Panc1 (cell line): ENCODE data around the gene PPP3R2. TPM values are rescaled to one million over a fixed set of nuclear protein-coding genes. Genes with fewer than 3 reads are reported as not detected.

ENCODE experiments used
- ATAC-seq: fragments of 200-7000 bp; cut with Tn5 transposase; 2 replicates; pipeline ENCODE4 v1.9.1; 2020; ENCODE audit warnings: mild to moderate bottlenecking, moderate library complexity
- BruUV-seq: library from RNA; stranded (reverse); fragments of 400-500 nt; replicated peaks from 2 replicates; lab custom pipeline; 2021; lab: Mats Ljungman, UMichigan
- CTCF ChIA-PET: fragments of 300-600 bp; sonication (Branson Sonifier 250); formaldehyde crosslinking; loops from one replicate; lab custom pipeline; 2022; ENCODE audit warnings: antibody characterized with exemption; lab: Charles Lee
- POLR2A ChIA-PET: fragments of 300-600 bp; sonication (Branson Sonifier 250); formaldehyde crosslinking; loops from one replicate; lab custom pipeline; 2022; ENCODE audit warnings: antibody characterized with exemption; lab: Charles Lee
- DNase-seq: peaks from one replicate; pipeline ENCODE4 v3.0.0-alpha.2; 2010; ENCODE audit warnings: low read depth, low spot score
- H3K27ac ChIP-seq: 2 replicates; pipeline ENCODE4 v1.5.1; 2011; ENCODE audit warnings: mild to moderate bottlenecking, low read length, inconsistent platforms
- H3K27me3 ChIP-seq: fragments of 200-500 bp; sonication (Bioruptor generic); 2 replicates; pipeline ENCODE4 v1.6.0; 2014; ENCODE audit warnings: low read length, inconsistent platforms; ENCODE audit not compliant: control insufficient read depth, insufficient read depth
- H3K36me3 ChIP-seq: fragments of 200-500 bp; sonication (Bioruptor generic); 2 replicates; pipeline ENCODE4 v1.5.1; 2014; ENCODE audit warnings: inconsistent platforms, mild to moderate bottlenecking, low read length, moderate library complexity; ENCODE audit not compliant: control insufficient read depth, insufficient read depth
- H3K4me1 ChIP-seq: 2 replicates; pipeline ENCODE4 v1.5.1; 2011; ENCODE audit warnings: inconsistent platforms, mild to moderate bottlenecking, low read length, moderate library complexity; ENCODE audit not compliant: control insufficient read depth, insufficient read depth
- H3K4me3 ChIP-seq, 2 experiments: 2 replicates each; pipeline ENCODE4 v1.5.1; 2011 to 2012; ENCODE audit warnings: low read depth in 2 of 2, low read length in 2 of 2, mild to moderate bottlenecking in 2 of 2, inconsistent platforms in 1 of 2, moderate library complexity in 1 of 2
- H3K9me3 ChIP-seq: fragments of 200-500 bp; sonication (Bioruptor generic); 2 replicates; pipeline ENCODE4 v1.5.1; 2014; ENCODE audit warnings: low read depth, mild to moderate bottlenecking, inconsistent platforms, low read length, moderate library complexity; ENCODE audit not compliant: control insufficient read depth, insufficient read depth
- POLR2AphosphoS5 ChIP-seq: IDR thresholded peaks from 2 replicates; pipeline ENCODE4 v1.6.1; 2012; ENCODE audit warnings: mild to moderate bottlenecking, low read depth, low read length, moderate library complexity
- SIN3A ChIP-seq: IDR thresholded peaks from 2 replicates; pipeline ENCODE4 v1.6.1; 2012; ENCODE audit warnings: low read depth, mild to moderate bottlenecking, low read length, moderate library complexity, borderline replicate concordance; ENCODE audit not compliant: insufficient read depth
- TCF7L2 ChIP-seq: IDR thresholded peaks from 2 replicates; pipeline ENCODE4 v1.6.1; 2011; ENCODE audit warnings: mild to moderate bottlenecking, low read depth, low read length, inconsistent platforms
- in situ Hi-C: cut with HindIII; loops from 2 replicates; pipeline ENCODE4 v1.10.0; 2016; ENCODE audit warnings: low sequenced_read_pairs, low pct_unique_long_range_greater_than_20kb
- intact Hi-C: fragments of 100-400 bp; cut with micrococcal nuclease; formaldehyde crosslinking; loops from one replicate; pipeline ENCODE4 v1.10.0; 2022; ENCODE audit not compliant: unreplicated experiment
- total RNA-seq: library from RNA; stranded (reverse); gene quantifications from one replicate; pipeline ENCODE4 v1.2.1, GENCODE V29; 2021; ENCODE audit not compliant: unreplicated experiment
- TF ChIP-seq, protein P1 (sequence below), 2 experiments: IDR thresholded peaks; 2 replicates each; pipeline ENCODE4 v1.6.1; 2011 to 2012; ENCODE audit warnings: low read depth in 2 of 2, control low read depth in 1 of 2, low read length in 1 of 2, mild to moderate bottlenecking in 1 of 2, moderate library complexity in 1 of 2; ENCODE audit not compliant: insufficient read depth in 1 of 2
- TF ChIP-seq, protein P2 (sequence below): fragments of 450-650 bp; IDR thresholded peaks from 2 replicates; pipeline ENCODE4 v1.5.1; 2017; ENCODE audit warnings: mild to moderate bottlenecking

PPP3R2 gene
- total RNA-seq, 1 experiment from 2014 or later: not detected

DNA sequence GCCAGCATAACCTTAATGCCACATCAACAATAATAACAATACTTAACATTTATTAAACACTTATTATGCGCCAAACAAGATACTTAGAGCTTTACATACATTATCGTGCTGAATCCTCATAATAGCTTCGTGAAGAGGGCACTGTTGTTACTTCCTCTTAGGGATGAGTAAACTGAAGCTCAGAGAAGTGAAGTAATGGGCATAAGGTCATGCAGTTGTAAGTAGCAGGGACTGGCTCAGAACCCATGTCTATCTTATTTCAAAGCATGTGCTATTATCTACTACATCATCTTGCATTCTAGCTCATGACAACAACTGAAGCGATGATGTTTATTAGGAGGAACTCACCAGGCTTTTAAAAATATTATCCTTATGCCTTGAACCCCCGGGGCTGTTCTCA lies 34.9 kb upstream of the PPP3R2 start:
- no TSS peak for BruUV-seq
- DNase-seq (no peak), ATAC-seq (no peak)
- TF ChIP-seq, protein P1, sequence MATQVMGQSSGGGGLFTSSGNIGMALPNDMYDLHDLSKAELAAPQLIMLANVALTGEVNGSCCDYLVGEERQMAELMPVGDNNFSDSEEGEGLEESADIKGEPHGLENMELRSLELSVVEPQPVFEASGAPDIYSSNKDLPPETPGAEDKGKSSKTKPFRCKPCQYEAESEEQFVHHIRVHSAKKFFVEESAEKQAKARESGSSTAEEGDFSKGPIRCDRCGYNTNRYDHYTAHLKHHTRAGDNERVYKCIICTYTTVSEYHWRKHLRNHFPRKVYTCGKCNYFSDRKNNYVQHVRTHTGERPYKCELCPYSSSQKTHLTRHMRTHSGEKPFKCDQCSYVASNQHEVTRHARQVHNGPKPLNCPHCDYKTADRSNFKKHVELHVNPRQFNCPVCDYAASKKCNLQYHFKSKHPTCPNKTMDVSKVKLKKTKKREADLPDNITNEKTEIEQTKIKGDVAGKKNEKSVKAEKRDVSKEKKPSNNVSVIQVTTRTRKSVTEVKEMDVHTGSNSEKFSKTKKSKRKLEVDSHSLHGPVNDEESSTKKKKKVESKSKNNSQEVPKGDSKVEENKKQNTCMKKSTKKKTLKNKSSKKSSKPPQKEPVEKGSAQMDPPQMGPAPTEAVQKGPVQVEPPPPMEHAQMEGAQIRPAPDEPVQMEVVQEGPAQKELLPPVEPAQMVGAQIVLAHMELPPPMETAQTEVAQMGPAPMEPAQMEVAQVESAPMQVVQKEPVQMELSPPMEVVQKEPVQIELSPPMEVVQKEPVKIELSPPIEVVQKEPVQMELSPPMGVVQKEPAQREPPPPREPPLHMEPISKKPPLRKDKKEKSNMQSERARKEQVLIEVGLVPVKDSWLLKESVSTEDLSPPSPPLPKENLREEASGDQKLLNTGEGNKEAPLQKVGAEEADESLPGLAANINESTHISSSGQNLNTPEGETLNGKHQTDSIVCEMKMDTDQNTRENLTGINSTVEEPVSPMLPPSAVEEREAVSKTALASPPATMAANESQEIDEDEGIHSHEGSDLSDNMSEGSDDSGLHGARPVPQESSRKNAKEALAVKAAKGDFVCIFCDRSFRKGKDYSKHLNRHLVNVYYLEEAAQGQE (IDR thresholded peaks at IDR 0.05; ENCODE audit: insufficient read depth in 1 of 2, low read depth in 2 of 2, low read length in 1 of 2): no peak
- TF ChIP-seq SIN3A (no peak), TCF7L2 (no peak), POLR2AphosphoS5 (no peak)
- TF ChIP-seq, protein P2, sequence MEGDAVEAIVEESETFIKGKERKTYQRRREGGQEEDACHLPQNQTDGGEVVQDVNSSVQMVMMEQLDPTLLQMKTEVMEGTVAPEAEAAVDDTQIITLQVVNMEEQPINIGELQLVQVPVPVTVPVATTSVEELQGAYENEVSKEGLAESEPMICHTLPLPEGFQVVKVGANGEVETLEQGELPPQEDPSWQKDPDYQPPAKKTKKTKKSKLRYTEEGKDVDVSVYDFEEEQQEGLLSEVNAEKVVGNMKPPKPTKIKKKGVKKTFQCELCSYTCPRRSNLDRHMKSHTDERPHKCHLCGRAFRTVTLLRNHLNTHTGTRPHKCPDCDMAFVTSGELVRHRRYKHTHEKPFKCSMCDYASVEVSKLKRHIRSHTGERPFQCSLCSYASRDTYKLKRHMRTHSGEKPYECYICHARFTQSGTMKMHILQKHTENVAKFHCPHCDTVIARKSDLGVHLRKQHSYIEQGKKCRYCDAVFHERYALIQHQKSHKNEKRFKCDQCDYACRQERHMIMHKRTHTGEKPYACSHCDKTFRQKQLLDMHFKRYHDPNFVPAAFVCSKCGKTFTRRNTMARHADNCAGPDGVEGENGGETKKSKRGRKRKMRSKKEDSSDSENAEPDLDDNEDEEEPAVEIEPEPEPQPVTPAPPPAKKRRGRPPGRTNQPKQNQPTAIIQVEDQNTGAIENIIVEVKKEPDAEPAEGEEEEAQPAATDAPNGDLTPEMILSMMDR: no peak
- H3K27ac ChIP-seq: no peak overlapping the region
- H3K4me1 ChIP-seq: no peaks in the 10 kb centered on the region
- in situ Hi-C loops (no loop called here), intact Hi-C loops (no loop called here)
- no peaks in the 10 kb centered on the region for H3K36me3 ChIP-seq
- CTCF ChIA-PET: no interaction called here
- no peak overlapping the region for H3K4me3 ChIP-seq
- no peaks in the 10 kb centered on the region for H3K9me3 ChIP-seq
- H3K27me3 ChIP-seq: no peaks in the 10 kb centered on the region
- POLR2A ChIA-PET: no interaction called here

DNA sequence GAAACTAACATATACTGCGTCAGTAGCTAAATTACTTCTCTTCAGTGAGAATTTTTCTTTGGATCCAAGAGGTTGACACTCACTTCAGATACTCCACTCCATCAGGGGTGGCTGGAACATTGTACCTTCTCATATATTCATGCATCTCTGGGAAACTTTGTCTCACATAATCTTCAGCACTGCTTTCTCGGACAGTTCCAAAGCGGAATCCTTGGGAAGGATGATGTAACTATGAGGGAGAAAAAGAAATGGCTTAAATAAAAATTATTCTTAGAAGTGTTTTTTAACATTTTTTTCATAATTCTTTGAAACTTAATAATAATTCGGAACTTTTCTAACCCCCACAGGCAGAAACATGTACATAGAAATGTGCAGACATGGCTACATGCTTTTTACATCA lies 33.4 kb upstream of the PPP3R2 start:
- ChIA-PET CTCF (no interaction called here), POLR2A (no interaction called here)
- Histone ChIP-seq H3K4me3 (no peak overlapping the region), H3K36me3 (no peaks in the 10 kb centered on the region), H3K4me1 (no peaks in the 10 kb centered on the region), H3K27me3 (no peaks in the 10 kb centered on the region), H3K9me3 (no peaks in the 10 kb centered on the region), H3K27ac (no peak overlapping the region)
- no TSS peak for BruUV-seq
- ATAC-seq: no peak
- in situ Hi-C loops: no loop called here
- intact Hi-C loops: no loop called here
- no peak for TF ChIP-seq SIN3A
- TF ChIP-seq, protein P1 (IDR thresholded peaks at IDR 0.05; ENCODE audit: insufficient read depth in 1 of 2, low read depth in 2 of 2, low read length in 1 of 2): peak in 1 of 2 experiments; percentile 58; a peak in 2 of 4 replicates
- TF ChIP-seq, protein P2: no peak
- DNase-seq: no peak
